TTC549 (cell line): Measurements from ENCODE around the gene RADIL.

Experiments
- FAIRE-seq: peaks from 2 replicates; lab custom pipeline; 2012; peaks lifted over from hg19 to GRCh38; lab: Jason Lieb, UNC

Gene RADIL

DNA sequence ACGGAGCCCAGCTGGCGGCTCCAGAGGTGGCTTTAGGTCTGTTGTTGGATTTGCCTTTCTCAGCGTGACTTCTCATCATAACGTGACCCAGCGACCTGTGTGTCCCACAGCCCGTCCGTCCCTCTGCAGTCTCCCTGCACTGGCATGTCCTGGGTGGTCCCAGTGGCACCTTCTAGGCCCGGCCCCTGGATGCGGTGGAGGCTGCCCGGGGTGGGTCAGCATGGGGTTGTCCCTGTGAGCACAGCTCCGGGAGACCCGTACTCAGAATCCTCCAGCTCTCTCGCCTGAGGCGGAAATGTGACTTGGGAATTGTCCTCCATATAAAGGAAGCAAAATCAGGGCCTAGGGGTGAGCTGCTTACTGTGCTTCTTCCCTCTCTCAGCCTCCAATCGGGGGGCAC lies 133.7 kb downstream of the RADIL start:
- FAIRE-seq: no peak

DNA sequence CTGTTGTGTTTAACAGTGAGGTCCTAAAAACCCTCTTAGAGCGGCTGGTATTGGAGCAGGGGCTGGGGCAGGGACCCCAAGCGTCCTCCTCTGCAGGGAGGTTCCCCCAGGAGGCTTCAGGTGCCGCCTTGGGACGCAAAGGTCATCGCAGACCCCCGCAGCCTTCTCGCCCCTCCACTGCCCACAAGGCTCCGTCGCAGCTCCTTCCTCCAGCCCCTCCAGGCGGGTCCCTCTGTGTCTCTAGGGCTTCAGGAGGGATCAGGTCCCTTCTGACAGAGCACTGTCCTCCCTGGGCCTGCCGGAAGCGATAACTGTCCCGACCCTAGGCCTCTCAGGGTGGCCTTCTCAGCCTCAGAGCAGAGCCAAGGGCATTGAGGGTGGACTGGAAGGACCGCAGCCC lies 134.2 kb downstream of the RADIL start:
- FAIRE-seq: no peak
